Measurements from ENCODE around the gene HMGCL. TPM values are rescaled to one million over a fixed set of nuclear protein-coding genes. Genes with fewer than 3 reads are reported as not detected.
A peak's percentile ranks its signal among the peaks of the same experiment; 100 is the strongest.

Gene HMGCL
- total RNA-seq, 1 donor from 2014 or later: 20.7 TPM

DNA sequence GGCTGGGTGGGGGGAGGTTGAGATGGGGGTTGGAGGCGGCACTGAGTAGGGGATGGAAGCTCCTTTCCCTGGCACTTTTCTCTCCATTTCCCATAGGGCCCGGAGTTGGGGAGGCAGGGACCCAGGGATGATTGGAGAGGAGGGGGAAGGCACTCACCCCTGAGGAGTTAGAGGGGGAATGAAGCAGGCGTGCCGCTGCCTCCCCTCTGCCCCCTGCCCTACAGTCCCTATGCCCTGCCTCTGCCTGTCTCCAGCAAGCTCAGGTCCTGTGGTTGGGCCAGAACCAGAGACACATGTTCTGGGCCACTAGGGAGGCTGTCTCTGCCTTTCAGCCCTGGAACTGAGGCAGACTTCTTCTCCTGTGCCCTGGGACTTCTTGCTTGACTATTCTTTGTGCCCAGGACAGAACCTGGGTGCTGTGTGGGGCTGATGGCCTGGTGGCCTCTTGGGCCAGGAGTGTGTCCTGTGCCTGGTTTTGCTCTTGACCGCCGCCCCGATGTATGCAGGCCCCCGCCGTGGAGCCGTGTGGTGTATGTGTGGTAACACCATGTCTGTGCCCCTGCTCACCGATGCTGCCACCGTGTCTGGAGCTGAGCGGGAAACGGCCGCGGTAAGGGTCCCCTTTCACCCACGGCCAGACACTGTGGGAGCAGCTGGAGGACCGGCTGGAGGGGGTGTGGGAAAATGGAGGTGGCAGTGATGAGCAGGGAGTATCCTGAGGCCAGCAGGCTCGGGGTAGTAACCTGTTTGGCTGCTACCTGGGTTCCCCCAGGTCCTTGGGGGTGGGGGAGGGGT, 32.9 kb downstream of the HMGCL start:
- TF ChIP-seq EZH2 (IDR thresholded peaks at IDR 0.05) (no peak), CTCF (IDR thresholded peaks at IDR 0.05) (no peak)
- Histone ChIP-seq H3K9ac (peak overlapping the region; percentile 78), H3K27me3 (no peaks in the 10 kb centered on the region), H3K9me3 (ENCODE audit: low read depth) (no peaks in the 10 kb centered on the region), H4K20me1 (ENCODE audit: low read depth) (peaks cover 3% of the 10 kb centered on the region), H3K36me3 (no peaks in the 10 kb centered on the region), H2AFZ (replicated peaks) (no peak overlapping the region), H3F3A (ENCODE audit: low read depth) (peaks cover 19% of the 10 kb centered on the region), H3K4me3 (peak overlapping the region; percentile 97), H3K4me2 (peak overlapping the region; percentile 100), H3K79me2 (ENCODE audit: low read depth) (peaks cover 22% of the 10 kb centered on the region), H3K4me1 (peaks cover 3% of the 10 kb centered on the region), H3K27ac (no peak overlapping the region)
- no peak overlapping the region for H3K27ac Mint-ChIP-seq
- H3K4me3 Mint-ChIP-seq: peak overlapping the region; percentile 94
- no peaks in the 10 kb centered on the region for H3K27me3 Mint-ChIP-seq (ENCODE audit: insufficient read depth, low read depth)
- peaks cover 7% of the 10 kb centered on the region for H3K36me3 Mint-ChIP-seq
- peaks cover 15% of the 10 kb centered on the region for H3K4me1 Mint-ChIP-seq
- H3K9me3 Mint-ChIP-seq: no peaks in the 10 kb centered on the region
- no peak for DNase-seq (ENCODE audit: low spot score)

GRCh38 chr1:23791516-23792047, 33.6 kb downstream of the HMGCL start:
- no peaks in the 10 kb centered on the region for H3K9me3 Mint-ChIP-seq
- Histone ChIP-seq H3F3A (ENCODE audit: low read depth) (peaks cover 26% of the 10 kb centered on the region), H3K4me2 (peak overlapping the region; percentile 100), H3K27me3 (no peaks in the 10 kb centered on the region), H4K20me1 (ENCODE audit: low read depth) (no peaks in the 10 kb centered on the region), H3K4me1 (peaks cover 3% of the 10 kb centered on the region), H2AFZ (replicated peaks) (no peak overlapping the region), H3K27ac (no peak overlapping the region), H3K9me3 (ENCODE audit: low read depth) (no peaks in the 10 kb centered on the region), H3K36me3 (no peaks in the 10 kb centered on the region), H3K79me2 (ENCODE audit: low read depth) (peaks cover 22% of the 10 kb centered on the region), H3K4me3 (peak overlapping the region; percentile 97), H3K9ac (peak overlapping the region; percentile 78)
- peak; percentile 60 for DNase-seq (ENCODE audit: low spot score)
- TF ChIP-seq EZH2phosphoT487 (IDR thresholded peaks at IDR 0.05) (no peak), CTCF (IDR thresholded peaks at IDR 0.05) (no peak), EZH2 (IDR thresholded peaks at IDR 0.05) (no peak)
- no peaks in the 10 kb centered on the region for H3K27me3 Mint-ChIP-seq (ENCODE audit: insufficient read depth, low read depth)
- peak overlapping the region; percentile 38 for H3K27ac Mint-ChIP-seq
- peaks cover 15% of the 10 kb centered on the region for H3K4me1 Mint-ChIP-seq
- peak overlapping the region; percentile 94 for H3K4me3 Mint-ChIP-seq
- peaks cover 13% of the 10 kb centered on the region for H3K36me3 Mint-ChIP-seq

DNA sequence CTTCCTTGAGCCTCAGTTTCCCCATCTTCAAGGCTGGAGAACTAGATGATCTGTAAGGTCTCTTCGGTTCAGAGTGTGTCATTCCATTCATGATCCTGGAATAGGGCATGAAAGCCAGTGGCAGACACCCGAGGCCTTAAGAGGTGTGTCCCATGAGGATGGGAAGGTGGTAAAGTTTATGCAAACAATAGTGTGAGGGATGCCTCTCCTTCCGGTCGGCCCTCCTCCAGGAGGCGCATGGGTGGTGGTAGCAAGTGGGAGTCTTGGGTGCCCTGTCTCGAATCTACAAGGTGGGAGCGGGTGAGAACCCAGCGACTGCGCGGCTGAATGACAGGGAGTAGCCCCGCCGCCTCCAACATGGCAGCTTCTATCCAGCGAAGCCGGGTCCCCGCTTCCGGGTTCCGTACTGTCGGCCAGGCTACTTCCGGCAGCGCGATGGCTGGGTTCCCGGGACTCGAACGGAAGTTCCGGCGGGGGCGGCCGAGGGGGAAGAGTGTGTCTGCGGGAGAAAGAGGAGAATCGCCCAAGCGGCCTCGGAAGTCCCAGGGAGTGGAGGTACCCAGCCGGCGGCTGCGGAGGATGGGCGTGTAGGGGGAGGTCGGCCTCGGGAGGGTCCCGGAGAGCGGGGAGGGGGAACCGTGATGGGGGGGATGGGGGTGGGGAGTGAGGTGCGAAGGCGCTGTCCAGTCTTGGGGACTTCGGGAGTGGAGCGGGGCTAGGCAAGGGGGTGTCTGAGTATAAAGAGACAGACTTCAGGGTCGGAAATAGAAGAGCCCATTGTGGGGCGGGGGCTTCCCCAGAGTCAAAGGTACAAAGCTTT, 34.3 kb downstream of the HMGCL start, which contains the start of gene LYPLA2:
TSS of gene LYPLA2 (plus strand) at position 450 of the 820 bp plus-strand sequence. CDS start 1,538 bp downstream, outside the sequence.
- Histone ChIP-seq H3K27me3 (no peaks in the 10 kb centered on the region), H3K27ac (no peak within 1 kb of the TSS), H2AFZ (replicated peaks) (no peak within 1 kb of the TSS), H3K4me1 (peaks cover 3% of the 10 kb centered on the region), H3K36me3 (no peaks in the 10 kb centered on the region), H3K4me3 (peak within 1 kb of the TSS; percentile 97), H3K4me2 (peak within 1 kb of the TSS; percentile 100), H3K79me2 (ENCODE audit: low read depth) (peaks cover 22% of the 10 kb centered on the region), H3K9ac (peak within 1 kb of the TSS; percentile 78), H3K9me3 (ENCODE audit: low read depth) (no peaks in the 10 kb centered on the region), H3F3A (ENCODE audit: low read depth) (peaks cover 26% of the 10 kb centered on the region), H4K20me1 (ENCODE audit: low read depth) (no peaks in the 10 kb centered on the region)
- Mint-ChIP-seq H3K4me3 (peak within 1 kb of the TSS; percentile 94), H3K27me3 (ENCODE audit: insufficient read depth, low read depth) (no peaks in the 10 kb centered on the region), H3K27ac (peak within 1 kb of the TSS; percentile 87), H3K4me1 (peaks cover 15% of the 10 kb centered on the region), H3K36me3 (peaks cover 18% of the 10 kb centered on the region), H3K9me3 (no peaks in the 10 kb centered on the region)
- DNase-seq (ENCODE audit: low spot score): peak; percentile 92
- no peak for TF ChIP-seq EZH2 (IDR thresholded peaks at IDR 0.05)
- TF ChIP-seq CTCF (IDR thresholded peaks at IDR 0.05): no peak

Measured in neural progenitor cell (in vitro differentiated cells).